ENCODE measurements around the gene MAPK14.
"Not testable (repeated sequence)": the region's sequence is repeated elsewhere in the genome, so short reads cannot be mapped to it uniquely, and the experiment has no call there.

DNA sequence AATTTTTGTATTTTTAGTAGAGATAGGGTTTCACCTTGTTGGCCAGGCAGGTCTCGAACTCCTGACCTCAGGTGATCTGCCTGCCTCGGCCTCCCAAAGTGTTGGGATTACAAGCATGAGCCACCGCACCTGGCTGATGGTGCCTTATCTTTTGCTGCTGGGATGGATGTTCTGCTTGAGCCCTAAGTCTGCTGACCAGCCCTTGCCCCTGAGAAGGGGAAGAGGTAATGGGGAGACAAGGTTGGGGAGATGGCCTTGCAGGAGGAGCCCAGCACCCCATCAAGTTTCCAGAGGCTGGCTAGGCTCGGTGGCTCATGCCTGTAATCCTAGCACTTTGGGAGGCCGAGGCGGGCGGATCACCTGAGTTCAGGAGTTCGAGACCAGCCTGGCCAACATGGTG is 96.7 kb downstream of the MAPK14 start:
- TF ChIP-seq, protein P1, sequence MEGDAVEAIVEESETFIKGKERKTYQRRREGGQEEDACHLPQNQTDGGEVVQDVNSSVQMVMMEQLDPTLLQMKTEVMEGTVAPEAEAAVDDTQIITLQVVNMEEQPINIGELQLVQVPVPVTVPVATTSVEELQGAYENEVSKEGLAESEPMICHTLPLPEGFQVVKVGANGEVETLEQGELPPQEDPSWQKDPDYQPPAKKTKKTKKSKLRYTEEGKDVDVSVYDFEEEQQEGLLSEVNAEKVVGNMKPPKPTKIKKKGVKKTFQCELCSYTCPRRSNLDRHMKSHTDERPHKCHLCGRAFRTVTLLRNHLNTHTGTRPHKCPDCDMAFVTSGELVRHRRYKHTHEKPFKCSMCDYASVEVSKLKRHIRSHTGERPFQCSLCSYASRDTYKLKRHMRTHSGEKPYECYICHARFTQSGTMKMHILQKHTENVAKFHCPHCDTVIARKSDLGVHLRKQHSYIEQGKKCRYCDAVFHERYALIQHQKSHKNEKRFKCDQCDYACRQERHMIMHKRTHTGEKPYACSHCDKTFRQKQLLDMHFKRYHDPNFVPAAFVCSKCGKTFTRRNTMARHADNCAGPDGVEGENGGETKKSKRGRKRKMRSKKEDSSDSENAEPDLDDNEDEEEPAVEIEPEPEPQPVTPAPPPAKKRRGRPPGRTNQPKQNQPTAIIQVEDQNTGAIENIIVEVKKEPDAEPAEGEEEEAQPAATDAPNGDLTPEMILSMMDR (IDR thresholded peaks at IDR 0.05), result not testable (repeated sequence)
- not testable (repeated sequence) for TF ChIP-seq POLR2A (IDR thresholded peaks at IDR 0.05)
